Measurements from ENCODE around the gene PLXNA2.

The PLXNA2 gene

DNA sequence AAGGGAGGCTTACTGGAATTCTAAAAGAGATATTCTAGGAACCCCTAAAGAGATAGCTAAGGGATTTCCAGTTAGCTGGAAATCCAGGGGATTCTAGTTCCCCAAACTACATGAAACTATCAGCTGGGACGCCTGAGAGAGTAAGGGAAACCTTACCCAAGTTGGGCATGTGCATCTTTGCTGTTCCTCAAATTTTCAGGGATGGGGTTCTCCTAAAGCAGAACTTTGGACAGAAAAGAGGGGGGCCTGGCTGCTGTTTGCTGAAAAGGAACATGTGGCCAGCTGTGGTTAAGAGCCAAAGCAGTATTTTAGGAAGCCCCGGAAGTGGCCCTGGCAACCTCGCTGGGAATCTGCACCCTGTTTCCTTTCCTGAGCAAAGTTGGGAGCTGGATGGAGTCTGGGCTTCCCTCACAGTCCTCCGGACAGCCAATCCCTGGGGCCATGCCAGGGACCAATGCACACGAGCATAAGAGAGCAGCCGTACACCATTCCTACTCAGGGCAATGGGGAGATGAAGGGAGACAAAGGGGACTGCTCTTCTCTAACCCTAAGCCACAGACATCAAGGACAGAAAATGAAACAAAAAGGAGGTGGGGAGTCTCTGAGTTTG, 154.3 kb downstream of the PLXNA2 start:
- no peak for DNase-seq (ENCODE audit: low spot score)

DNA sequence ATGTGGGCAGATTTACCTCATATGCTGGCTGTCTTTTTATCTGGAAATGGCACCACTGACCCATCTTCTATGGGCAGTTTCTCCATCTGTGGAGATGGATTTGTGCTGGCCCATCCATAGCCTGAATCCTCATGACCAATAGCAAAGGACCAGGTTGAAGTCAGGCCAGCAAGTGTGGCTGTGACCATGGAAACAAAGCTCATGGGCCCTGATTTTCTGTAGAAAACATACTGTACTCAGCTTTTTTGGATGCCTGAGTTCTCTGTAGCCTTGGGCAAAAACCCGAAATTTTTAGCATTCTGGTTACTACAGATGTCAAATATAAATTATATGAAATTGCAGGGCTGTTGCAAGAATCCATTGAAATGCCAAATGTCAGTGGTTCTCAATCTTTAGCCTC, 155.0 kb downstream of the PLXNA2 start:
- no peak for DNase-seq (ENCODE audit: low spot score)

DNA sequence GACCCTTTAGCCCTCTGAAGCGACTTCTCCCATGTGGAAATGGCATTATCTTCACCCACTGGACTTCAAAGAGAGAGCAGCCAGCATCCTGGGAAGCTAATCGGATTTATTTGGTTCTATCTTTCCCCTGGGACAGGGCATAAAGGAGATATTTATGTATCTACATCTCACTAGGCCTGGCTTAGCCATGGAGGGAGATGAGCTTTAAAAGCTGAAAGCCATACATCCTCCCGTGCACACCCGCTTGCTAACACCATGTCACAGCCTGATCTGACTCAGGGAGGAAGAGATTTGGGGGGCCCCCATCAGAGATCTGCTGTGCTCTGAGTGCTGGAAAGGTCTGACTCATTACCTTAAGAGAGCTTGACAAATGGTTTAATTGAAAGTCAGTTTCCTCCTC, 155.9 kb downstream of the PLXNA2 start:
- DNase-seq (ENCODE audit: low spot score), result peak; percentile 65

DNA sequence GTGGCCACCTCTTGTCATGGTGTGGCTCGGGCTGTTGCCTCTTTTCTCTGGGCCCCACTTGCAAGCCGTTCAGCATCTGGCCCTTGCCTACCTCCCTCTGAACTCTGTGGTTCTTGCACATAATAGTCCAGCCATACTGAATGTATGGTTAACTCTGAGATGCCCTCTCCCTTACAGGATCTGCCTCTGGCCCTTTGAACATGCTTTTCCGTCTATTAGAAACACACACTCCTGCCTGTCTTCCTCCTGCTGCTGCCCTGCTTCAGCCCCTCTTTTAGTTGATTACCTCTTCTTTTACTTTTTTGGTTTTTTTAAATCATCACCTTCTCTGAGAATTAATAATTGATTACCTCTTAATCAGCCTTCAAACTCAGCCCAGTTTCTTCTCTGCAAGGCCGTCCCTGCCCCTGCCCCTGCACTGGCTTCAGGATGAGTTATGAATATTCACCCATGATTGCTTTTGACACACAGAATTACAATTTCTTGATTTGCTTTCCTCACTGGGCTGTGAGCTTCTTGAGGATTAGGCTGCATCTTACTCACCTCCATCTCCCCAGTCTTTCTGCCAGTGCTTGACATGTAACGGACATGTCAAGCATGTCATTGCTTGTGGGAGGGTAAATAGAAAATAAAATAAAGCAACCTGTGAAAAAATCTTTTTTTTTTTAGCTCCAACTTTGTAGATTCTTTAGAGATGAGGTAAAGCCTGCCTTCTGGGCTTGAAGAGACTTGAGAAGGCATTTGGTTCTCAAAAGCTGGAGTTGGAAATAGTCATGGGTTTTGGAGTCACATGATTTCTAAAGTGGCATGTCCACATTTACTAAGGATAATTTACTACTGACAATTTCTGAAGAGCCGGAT, 158.3 kb downstream of the PLXNA2 start:
- no peak for DNase-seq (ENCODE audit: low spot score)

DNA sequence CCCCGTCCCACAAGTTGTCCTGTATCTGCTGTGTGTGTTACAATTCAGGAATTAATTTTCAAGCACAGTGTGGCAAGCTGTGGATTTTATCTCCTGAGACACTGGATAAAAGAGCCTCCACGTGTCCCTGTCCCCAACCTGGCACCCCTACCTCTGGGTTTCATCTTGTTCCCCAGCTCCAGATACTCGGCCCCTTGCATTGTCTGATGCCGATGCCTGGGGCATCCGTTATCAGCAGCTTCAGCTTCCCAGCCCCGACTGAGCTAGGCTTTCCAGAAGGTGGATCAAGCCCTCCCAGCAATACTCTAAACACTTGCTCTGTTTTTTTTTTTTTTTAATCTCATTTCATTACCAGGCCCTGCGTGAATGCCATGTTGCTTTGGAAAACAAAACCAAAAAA, 159.4 kb downstream of the PLXNA2 start:
- no peak for DNase-seq (ENCODE audit: low spot score)

DNA sequence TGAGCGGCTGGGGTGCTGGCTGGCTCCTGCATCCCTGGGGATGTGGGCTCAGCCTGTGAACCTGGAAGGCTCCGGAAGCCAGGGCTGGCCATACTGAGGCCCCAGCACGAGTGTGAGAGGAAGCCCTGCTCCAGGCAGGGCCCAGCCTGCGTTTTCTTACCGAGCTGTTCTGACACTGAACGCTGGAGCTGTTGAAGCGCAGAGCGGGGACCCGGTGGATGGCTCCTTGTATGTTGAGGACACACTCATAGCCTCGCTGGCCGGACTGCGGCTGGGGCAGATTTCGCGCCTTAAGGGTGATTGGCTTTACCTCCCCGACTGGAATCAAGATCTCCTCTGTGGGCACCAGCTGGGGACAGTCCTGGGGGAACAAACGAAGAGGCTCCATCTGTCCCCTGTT, 160.0 kb downstream of the PLXNA2 start:
- no peak for DNase-seq (ENCODE audit: low spot score)

DNA sequence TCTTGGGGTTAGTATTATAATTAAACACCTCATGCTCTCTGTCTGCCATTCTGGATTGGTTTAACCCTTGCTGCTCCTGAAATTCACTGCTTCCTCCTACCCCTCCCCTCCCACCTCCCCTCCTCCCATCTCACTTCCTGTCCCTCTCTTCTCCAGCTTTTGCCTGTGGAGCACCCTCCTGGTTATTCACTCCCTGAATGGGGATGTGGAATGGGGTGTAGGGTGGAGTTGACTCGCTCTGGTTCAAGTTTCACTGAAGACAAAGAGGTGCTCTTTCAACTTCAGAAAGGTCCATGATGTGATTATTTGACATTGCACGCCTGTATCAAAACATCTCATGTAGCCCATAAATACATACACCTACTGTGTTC, 160.5 kb downstream of the PLXNA2 start:
- DNase-seq (ENCODE audit: low spot score), result no peak

DNA sequence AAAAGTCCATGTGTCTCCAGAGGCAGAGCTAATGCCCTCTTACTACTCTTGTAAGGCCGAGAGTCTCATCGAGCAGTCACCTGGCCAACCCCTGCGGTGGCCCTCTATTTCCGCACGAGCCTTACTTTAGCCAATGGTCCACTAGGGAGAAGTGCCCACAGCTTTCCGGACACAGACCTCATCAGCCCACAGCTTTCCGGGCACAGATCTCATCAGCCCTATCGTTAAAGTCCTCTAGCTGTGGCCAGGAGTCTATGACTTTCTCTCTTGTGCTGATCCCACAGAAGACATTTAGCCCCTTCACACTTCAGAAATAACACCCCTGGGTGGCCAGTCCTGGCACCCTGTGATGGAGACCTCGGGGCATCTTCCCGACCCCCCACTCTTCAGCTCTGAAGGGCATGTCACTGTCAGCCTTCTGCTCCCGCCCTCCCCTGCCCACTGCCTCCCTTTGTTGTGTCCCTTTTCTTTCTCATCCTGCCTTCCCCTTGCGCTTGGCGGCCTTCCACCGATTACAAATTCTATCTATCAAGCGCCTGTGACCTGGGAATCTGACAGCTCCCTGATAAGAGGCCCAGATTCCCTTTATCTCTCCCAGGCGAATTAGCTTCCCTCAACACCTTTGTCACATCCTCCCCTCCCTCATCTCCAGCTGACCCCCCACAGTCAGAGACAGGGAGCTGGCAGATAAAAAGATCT, 161.0 kb downstream of the PLXNA2 start:
- DNase-seq (ENCODE audit: low spot score), result no peak

DNA sequence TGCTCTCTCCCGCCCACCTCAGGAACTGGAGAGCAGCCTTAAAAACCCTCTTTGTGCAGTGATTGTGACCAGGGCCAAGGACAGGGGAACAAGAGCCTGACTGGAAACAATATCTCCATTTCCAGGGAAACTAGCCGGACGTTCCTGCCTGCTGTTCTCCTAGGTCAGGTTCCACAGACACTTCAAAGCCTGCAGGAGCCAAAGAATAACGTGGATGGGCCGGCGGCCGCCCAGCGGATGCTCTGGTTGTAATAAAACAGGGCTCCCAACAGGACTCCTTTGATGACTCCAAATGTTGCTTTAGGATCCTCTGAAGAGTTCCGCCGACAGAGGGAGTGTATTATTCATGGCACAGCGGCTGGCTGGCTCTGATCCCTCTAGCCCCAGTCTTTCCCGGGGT, 162.2 kb downstream of the PLXNA2 start:
- DNase-seq (ENCODE audit: low spot score), result no peak

DNA sequence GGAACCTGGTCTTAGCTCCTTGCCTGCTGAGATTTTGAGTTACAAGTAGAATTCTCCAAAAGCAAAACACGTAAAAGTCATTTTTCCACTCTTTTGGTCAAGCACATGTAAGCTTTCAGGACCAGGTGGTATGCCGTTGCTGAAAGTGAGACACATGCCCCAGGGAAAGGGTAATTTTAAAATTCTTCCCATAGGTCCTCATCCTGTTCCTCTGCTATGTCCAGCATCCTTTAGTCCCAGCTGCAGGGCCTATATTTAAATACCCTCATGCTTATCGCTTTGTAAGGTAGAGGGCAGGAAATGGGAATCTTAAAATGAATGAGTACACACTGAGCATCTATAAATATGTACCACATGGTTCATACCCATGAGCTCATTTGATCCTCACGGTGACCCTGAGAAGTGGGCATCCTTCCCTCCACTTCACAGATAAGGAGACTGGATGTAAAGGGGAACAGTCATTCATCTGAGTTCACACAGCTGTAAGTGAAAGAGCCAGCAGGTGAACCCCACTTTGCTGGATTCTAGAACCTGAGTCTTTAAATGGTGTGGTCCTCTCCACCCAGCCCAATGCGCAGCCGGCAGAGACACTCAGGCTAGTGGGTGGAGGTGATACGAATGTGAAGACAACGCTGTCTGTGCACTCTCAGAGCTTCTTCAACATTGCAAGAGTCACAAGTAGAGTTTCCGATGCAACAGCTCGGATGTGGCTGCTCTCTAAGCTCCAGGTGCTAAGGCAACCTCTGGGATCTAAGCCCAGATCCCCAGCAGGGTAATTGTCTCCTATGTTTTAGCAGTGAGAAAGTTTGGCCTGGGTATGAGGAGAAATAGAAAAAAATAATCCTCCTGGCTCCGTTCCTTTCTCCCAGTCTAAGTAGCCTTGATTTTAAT, 163.5 kb downstream of the PLXNA2 start:
- no peak for DNase-seq (ENCODE audit: low spot score)

DNA sequence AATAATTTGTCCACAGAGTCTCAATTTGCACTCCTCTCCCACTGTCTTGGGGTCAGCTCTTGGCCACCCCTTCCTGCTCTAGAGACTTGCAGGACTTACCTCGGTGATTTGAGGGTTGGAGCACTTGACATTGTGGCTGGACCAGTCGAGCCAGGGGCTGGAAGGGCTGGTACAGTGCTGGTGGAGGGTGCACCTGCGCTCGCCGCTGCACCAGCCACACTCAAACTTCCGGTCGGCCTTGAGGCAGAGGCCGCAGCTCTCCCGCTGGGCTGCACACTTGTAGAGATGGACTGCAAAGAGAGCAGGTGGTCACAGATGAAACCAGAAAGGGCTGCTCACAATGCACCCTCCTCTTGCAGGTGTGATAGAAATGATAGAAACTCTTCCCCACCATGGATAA, 165.0 kb downstream of the PLXNA2 start:
- no peak for DNase-seq (ENCODE audit: low spot score)

DNA sequence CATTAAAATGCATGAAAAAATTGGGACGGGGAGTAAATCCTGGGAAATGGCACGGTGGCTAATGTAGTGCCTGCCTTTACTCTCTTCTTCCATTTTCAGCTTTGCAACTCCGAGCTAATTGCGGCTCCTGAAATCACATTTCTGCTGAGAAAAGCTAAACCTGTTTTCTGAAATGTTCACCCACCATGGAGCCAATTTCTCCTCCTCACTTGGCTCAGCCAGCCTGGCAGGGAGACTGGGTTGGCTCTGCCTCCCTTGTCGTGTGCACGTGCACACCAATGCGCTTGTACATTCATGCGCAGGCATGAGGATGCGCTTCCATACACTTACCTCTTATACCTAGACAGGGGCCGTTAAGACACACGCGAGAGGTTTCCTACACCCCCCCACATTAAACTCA, 165.4 kb downstream of the PLXNA2 start:
- DNase-seq (ENCODE audit: low spot score), result no peak

DNA sequence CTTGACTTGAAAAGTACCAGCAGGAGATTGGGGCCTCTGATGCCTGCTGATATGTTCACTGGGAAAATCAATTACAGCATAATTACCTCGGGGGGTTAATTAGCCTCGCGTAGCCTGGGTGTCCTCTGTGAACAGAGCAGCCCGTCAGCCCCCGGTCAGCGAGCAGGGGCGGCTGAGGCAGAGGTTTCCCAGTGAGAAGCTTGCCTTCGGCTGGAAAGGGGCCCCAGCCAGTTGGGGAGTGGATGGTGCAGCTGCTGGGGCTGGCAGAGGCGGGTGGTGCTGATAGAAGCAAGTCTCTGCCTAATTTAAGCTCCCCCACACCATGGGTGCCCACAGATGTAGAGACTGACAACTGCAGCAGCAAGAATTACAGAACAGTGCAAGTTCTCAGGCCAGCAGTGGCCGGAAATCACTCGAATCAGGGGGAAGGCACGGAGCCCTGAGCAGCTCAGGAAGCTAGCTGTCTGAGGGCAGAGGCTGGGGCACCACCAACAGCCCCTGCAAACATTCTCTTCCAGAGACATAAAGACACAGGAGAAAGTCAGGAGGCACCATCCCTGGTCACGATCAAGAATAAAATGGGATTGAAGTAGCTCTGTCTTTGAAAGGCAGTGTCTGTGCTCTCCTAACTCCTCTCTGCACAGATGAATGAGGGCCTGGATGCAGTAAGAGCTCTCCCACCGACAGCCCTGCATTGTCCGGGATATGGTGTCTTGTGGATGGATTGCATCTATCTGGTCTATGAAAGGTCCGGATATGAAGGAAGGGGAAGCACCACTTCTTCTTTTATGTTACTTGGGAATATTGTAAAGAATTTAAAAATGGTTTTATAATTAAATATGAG, 166.7 kb downstream of the PLXNA2 start:
- no peak for DNase-seq (ENCODE audit: low spot score)

DNA sequence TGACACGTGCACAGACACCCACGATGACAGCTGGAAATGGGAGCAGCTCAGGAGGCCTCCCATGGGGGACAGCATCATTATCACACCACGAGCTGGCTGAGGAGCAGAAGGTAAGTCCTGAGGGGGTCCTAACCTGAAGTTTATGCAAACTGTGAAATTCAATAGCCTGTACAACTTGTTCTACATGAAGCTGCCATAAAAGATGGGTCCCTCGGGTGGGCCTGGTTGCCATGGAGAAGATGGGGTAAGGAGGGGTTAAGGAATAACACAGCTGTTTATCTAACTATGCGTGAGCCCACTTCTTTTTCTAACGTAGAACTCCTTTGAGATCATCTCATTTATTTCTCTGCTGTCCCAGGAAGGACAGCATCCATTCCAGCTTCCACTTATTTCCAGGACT, 169.8 kb downstream of the PLXNA2 start:
- no peak for DNase-seq (ENCODE audit: low spot score)

DNA sequence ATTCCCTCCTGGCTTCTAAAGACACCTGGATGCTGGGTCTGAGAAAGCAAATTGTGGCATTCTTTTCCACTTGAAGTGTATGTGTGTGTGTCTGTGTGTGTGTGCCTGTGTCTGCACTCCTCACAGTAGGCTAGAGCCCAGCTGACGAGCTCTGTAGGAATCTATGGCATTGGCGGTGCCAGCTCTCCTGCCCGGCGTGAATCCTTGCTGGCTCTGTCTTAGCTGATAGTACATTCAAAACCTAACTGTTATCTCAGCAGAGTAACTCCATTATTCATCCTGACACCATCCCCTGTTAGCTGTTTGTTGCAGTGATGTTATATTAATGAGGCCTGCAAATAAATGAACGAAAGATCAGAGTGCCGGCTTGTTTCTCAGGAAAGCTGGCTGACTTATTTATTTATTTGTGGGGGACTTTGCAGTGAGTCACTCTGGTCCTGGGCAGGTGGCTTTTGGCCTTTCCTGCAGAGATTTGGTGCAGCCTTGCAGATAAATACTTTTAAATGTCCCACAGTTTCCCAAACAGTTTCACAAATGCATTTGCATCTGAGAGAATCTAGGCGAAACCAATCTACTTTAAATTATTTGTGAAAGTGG, 172.7 kb downstream of the PLXNA2 start:
- no peak for DNase-seq (ENCODE audit: low spot score)

DNA sequence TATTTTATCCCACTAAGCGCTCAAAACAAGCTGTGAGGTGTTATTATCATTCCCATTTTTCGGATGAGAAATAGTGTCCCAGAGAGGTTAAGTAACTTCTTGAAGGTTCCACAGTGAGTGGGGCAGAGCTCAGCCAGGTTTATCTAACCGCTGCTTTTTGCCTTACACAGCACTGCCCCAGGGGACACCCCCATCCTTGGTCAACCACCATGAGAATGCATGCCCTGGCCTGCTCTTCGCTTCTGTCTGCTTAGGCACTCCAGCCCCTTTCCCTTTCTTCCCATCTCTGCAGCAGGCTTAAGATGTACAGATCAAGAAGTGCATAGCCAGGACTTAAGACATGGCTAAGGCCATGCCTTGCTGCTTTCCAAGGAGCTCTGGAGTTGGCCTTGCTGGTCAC, 174.3 kb downstream of the PLXNA2 start:
- DNase-seq (ENCODE audit: low spot score), result no peak

DNA sequence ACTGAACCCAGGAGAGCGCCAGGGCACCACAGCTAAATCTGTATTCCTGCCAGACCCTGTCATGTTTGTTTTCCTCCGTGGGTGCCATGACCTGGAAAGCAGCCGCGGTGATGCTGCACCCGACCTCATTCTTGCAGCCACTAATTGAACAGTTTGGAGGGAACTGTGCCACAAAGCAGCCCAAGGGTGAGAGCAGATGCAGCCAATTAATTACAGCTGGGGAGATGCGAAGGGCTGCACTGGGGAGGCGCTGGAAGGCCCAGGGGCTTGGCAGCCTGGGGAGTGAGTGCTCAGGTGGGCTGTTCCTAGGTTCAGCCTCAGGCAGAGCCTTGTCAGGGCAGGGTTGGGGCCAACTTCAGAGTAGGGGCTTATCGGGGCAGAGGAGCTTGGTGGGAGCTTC, 174.9 kb downstream of the PLXNA2 start:
- no peak for DNase-seq (ENCODE audit: low spot score)

DNA sequence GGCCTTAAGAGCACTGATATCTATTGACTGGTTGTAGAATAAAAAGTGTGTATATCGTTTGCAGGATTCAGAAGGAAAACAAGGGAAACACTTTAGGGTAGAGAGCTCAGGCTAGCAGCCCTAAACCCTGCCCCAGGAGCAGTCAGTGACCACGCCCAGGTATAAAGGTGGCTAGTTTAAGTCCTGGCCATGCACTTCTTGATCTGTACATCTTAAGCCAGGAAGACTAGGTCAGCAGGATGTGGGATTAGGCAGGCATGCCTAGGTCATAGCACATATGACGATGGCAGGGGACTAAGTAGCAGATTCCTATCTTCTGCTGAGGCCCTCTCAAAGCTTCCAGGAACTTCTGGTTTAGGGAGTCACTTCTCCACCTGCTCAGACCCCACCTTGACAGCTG, 175.3 kb downstream of the PLXNA2 start:
- no peak for DNase-seq (ENCODE audit: low spot score)

DNA sequence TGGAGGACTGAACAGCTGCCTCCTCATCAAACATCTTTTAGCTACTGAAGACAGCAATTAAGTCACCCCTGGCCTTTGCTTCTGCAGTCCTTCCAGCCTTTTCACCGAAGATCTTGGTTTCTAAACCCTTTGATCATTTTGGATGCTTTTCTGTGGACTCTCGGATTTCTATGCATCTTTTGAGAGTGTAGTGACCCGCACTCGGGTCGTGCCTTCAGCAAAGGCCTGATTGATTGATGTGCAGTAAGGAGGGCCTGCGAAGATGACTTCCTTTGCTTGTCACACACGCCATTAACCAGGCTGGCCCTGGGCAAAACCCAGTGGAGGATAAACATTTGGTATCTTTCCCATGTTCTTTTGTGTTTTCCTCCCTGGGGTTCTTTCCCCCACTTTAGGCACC, 175.8 kb downstream of the PLXNA2 start:
- DNase-seq (ENCODE audit: low spot score), result no peak

DNA sequence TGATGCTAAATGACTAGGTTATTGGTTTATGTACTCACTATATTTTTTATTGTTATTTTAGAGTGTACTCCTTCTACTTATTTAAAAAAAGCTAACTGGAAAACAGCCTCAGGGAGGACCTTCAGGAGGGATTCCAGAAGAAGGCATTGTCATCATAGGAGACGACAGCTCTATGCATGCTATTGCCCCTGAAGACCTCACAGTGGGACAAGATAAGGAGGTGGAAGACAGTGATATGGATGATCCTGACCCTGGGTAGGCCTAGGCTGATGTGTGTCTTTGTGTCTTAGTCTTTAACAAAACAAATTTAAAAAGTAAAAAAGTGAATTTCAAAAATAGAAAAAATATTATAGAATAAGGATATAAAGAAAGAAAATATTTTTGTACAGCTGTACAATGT, 177.6 kb downstream of the PLXNA2 start:
- DNase-seq (ENCODE audit: low spot score), result no peak

DNA sequence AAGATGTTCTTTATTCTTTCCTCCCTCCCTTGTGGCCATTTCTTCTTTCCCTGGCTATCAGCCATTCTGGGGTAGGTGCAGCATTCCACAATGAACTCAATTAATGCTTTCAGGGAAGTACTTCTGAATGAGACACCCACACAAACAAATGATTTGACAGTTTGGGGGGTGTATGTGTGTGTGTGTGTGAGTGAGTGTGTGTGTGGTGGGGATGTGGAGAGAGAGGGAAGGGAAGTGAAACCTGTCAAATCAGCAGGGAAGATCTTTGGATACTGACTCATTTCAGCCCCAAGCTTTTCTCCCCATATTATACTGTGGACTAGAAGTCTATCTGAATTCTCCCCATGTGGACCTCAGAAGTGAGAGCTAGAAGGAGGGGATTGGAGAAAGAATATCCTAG, 178.3 kb downstream of the PLXNA2 start:
- no peak for DNase-seq (ENCODE audit: low spot score)

Data from D341Med (cell line).